ENCODE measurements around the gene GLIS1.

- TF ChIP-seq MAX (CRISPR knock-in tag; IDR thresholded peaks at IDR 0.05) (no peak), CTCF (IDR thresholded peaks at IDR 0.05) (no peak), TCF7 (CRISPR knock-in tag; IDR thresholded peaks at IDR 0.05; ENCODE audit: low read depth) (no peak), IRF2 (CRISPR knock-in tag; IDR thresholded peaks at IDR 0.05; ENCODE audit: borderline replicate concordance, low read depth) (no peak), USF1 (CRISPR knock-in tag; IDR thresholded peaks at IDR 0.05) (no peak), MXD4 (CRISPR knock-in tag; IDR thresholded peaks at IDR 0.05; ENCODE audit: borderline replicate concordance) (no peak), SP1 (CRISPR knock-in tag; conservative IDR thresholded peaks at IDR 0.05) (no peak)
Observed at GRCh38 chr1:53661496-53661895, 77.5 kb downstream of the GLIS1 start.
